SK-N-SH (cell line): Measurements from ENCODE around the gene KCNIP4. TPM values are rescaled to one million over a fixed set of nuclear protein-coding genes. Genes with fewer than 3 reads are reported as not detected.

ENCODE experiments used
- CTCF ChIA-PET: fragments of 300-600, 350-600 bp; formaldehyde crosslinking; extraction: SDS; loops from one replicate; lab custom pipeline; 2021; lab: Yijun Ruan, JAX
- POLR2A ChIA-PET: fragments of 350-600 bp; sonication (Branson Sonifier 250); formaldehyde crosslinking; extraction: SDS; loops from one replicate; lab custom pipeline; 2020; ENCODE audit warnings: antibody characterized with exemption, inconsistent platforms; lab: Yijun Ruan, JAX
- DNase-seq: peaks from one replicate; pipeline ENCODE4 v3.0.0; 2012
- H2AFZ ChIP-seq: fragments of 200-600 bp; sonication (generic); 2 replicates; pipeline ENCODE4 v1.8.1; 2016; ENCODE audit warnings: antibody characterized with exemption, mild to moderate bottlenecking, low read depth
- H3F3A ChIP-seq: fragments of 200-600 bp; sonication (generic); replicated peaks from 2 replicates; pipeline ENCODE3; 2016; ENCODE audit warnings: antibody characterized with exemption, mild to moderate bottlenecking; ENCODE audit not compliant: insufficient read depth
- H3K27ac ChIP-seq, 2 experiments: fragments of 200-500 bp in 1 of 2; fragments of 200-600 bp in 1 of 2; sonication (Bioruptor generic) in 1 of 2; sonication (generic), shearing (Covaris generic) in 1 of 2; 2 replicates each; pipeline versions ENCODE4 v1.5.1 to v1.6.1; 2014 to 2016; ENCODE audit warnings: low read depth in 2 of 2, inconsistent platforms in 1 of 2, low read length in 1 of 2, mild to moderate bottlenecking in 1 of 2, mixed read lengths in 1 of 2
- H3K27me3 ChIP-seq: fragments of 200-600 bp; sonication (generic), shearing (Covaris generic); 2 replicates; pipeline ENCODE4 v1.6.1; 2016; ENCODE audit warnings: mixed run types; ENCODE audit not compliant: insufficient read depth
- H3K36me3 ChIP-seq, 2 experiments: fragments of 200-500 bp in 1 of 2; fragments of 200-600 bp in 1 of 2; sonication (Bioruptor generic) in 1 of 2; sonication (generic) in 1 of 2; replicated peaks in 1 of 2; 2 replicates each; pipeline versions ENCODE3 to v1.5.1; 2014 to 2016; ENCODE audit warnings: low read length in 1 of 2, mild to moderate bottlenecking in 1 of 2; ENCODE audit not compliant: insufficient read depth in 2 of 2, control insufficient read depth in 1 of 2
- H3K4me1 ChIP-seq, 2 experiments: fragments of 200-500 bp in 1 of 2; fragments of 200-600 bp in 1 of 2; sonication (Bioruptor generic) in 1 of 2; sonication (generic), shearing (Covaris generic) in 1 of 2; 2 replicates each; pipeline versions ENCODE4 v1.5.1 to v1.6.1; 2014 to 2016; ENCODE audit warnings: low read depth in 1 of 2, low read length in 1 of 2, mixed run types in 1 of 2; ENCODE audit not compliant: insufficient read depth in 2 of 2, control insufficient read depth in 1 of 2
- H3K4me2 ChIP-seq: fragments of 200-600 bp; sonication (generic), shearing (Covaris generic); 2 replicates; pipeline ENCODE4 v1.6.1; 2017; ENCODE audit warnings: mixed run types
- H3K4me3 ChIP-seq, 2 experiments: fragments of 200-500 bp in 1 of 2; fragments of 200-600 bp in 1 of 2; sonication (Bioruptor generic) in 1 of 2; sonication (generic), shearing (Covaris generic) in 1 of 2; 2 replicates each; pipeline versions ENCODE4 v1.5.1 to v1.8.1; 2014 to 2016; ENCODE audit warnings: low read depth in 2 of 2, inconsistent platforms in 1 of 2, low read length in 1 of 2, mild to moderate bottlenecking in 1 of 2, mixed read lengths in 1 of 2, moderate library complexity in 1 of 2
- H3K79me2 ChIP-seq: fragments of 200-600 bp; sonication (generic); 2 replicates; pipeline ENCODE4 v1.8.1; 2017; ENCODE audit warnings: mild to moderate bottlenecking; ENCODE audit not compliant: insufficient read depth
- H3K9ac ChIP-seq: fragments of 200-600 bp; sonication (generic); 2 replicates; pipeline ENCODE4 v1.6.1; 2017; ENCODE audit warnings: mixed run types
- H3K9me2 ChIP-seq: fragments of 200-600 bp; sonication (generic); 2 replicates; pipeline ENCODE4 v1.6.1; 2017; ENCODE audit warnings: mixed run types
- H3K9me3 ChIP-seq: fragments of 200-600 bp; sonication (generic); 2 replicates; pipeline ENCODE4 v1.6.1; 2017; ENCODE audit warnings: mixed run types, mild to moderate bottlenecking, moderate library complexity
- H4K20me1 ChIP-seq: fragments of 200-600 bp; sonication (generic); 2 replicates; pipeline ENCODE4 v1.6.1; 2017; ENCODE audit warnings: mild to moderate bottlenecking, mixed run types; ENCODE audit not compliant: insufficient read depth
- CTCF ChIP-seq: fragments of 200-600 bp; sonication (generic); IDR thresholded peaks from 2 replicates; pipeline ENCODE4 v1.6.1; 2017; ENCODE audit warnings: antibody characterized with exemption, mild to moderate bottlenecking, moderate library complexity
- ELF1 ChIP-seq: IDR thresholded peaks from 2 replicates; pipeline ENCODE4 v1.4.0; 2012
- EP300 ChIP-seq, 2 experiments: IDR thresholded peaks; 2 replicates each; pipeline versions ENCODE4 v1.4.0 to v1.6.1; 2012; ENCODE audit warnings: borderline replicate concordance in 1 of 2, low read depth in 1 of 2, low read length in 1 of 2
- EZH2phosphoT487 ChIP-seq: fragments of 200-600 bp; sonication (generic); IDR thresholded peaks from 2 replicates; pipeline ENCODE4 v1.6.1; 2017; ENCODE audit warnings: low read depth, mixed run types, mild to moderate bottlenecking, antibody characterized with exemption, moderate library complexity, borderline replicate concordance
- FOSL2 ChIP-seq: IDR thresholded peaks from 2 replicates; pipeline ENCODE4 v1.4.0; 2012; ENCODE audit warnings: low read depth, mild to moderate bottlenecking, moderate library complexity, borderline replicate concordance
- FOXM1 ChIP-seq: IDR thresholded peaks from 2 replicates; pipeline ENCODE4 v1.4.0; 2012; ENCODE audit warnings: low read depth, mild to moderate bottlenecking
- GABPA ChIP-seq: IDR thresholded peaks from 2 replicates; pipeline ENCODE4 v1.4.0; 2012; ENCODE audit warnings: low read depth, mild to moderate bottlenecking
- JUND ChIP-seq: IDR thresholded peaks from 2 replicates; pipeline ENCODE4 v1.4.0; 2012
- MEF2A ChIP-seq: IDR thresholded peaks from 2 replicates; pipeline ENCODE4 v1.4.0; 2012; ENCODE audit warnings: low read depth, borderline replicate concordance
- NRF1 ChIP-seq: IDR thresholded peaks from 2 replicates; pipeline ENCODE4 v1.6.1; 2012; ENCODE audit warnings: low read depth, mild to moderate bottlenecking, low read length
- POLR2AphosphoS5 ChIP-seq: IDR thresholded peaks from 2 replicates; pipeline ENCODE4 v1.6.1; 2012; ENCODE audit warnings: low read depth, low read length
- RAD21 ChIP-seq: IDR thresholded peaks from 2 replicates; pipeline ENCODE4 v1.6.1; 2012; ENCODE audit warnings: mild to moderate bottlenecking, low read length
- SIN3A ChIP-seq: IDR thresholded peaks from 2 replicates; pipeline ENCODE4 v1.6.1; 2012; ENCODE audit warnings: low read depth, mild to moderate bottlenecking, low read length, moderate library complexity, borderline replicate concordance
- SMC3 ChIP-seq: IDR thresholded peaks from 2 replicates; pipeline ENCODE4 v1.6.1; 2012; ENCODE audit warnings: low read depth, low read length, improper control_type of control experiment
- TAF1 ChIP-seq: IDR thresholded peaks from 2 replicates; pipeline ENCODE4 v1.6.1; 2012; ENCODE audit warnings: low read depth, mild to moderate bottlenecking, low read length, moderate library complexity, borderline replicate concordance
- TCF12 ChIP-seq: IDR thresholded peaks from 2 replicates; pipeline ENCODE4 v1.4.0; 2012
- TEAD4 ChIP-seq: IDR thresholded peaks from 2 replicates; pipeline ENCODE4 v1.4.0; 2012; ENCODE audit warnings: mild to moderate bottlenecking, borderline replicate concordance; ENCODE audit not compliant: insufficient read depth
- YY1 ChIP-seq: IDR thresholded peaks from 2 replicates; pipeline ENCODE4 v1.4.0; 2012; ENCODE audit warnings: low read depth, mild to moderate bottlenecking
- WGBS: methylation state at CpG from one replicate; pipeline ENCODE4 v1.1.6; 2017; ENCODE audit warnings: low lambda C conversion rate; 5-methylcytosine and 5-hydroxymethylcytosine counted together
- polyA plus RNA-seq, 3 experiments: library from polyadenylated mRNA; depleted of rRNA; stranded (reverse); fragments of >200 nt; gene quantifications; 2 replicates each; pipeline ENCODE4 v1.2.3, GENCODE V29; 2012
- TF ChIP-seq, protein P1 (sequence below): IDR thresholded peaks from 2 replicates; pipeline ENCODE4; 2012
- TF ChIP-seq, protein P2 (sequence below): IDR thresholded peaks from 2 replicates; pipeline ENCODE4 v1.4.0; 2012; ENCODE audit warnings: low read depth, borderline replicate concordance
- TF ChIP-seq, protein P3 (sequence below): IDR thresholded peaks from 2 replicates; pipeline ENCODE4 v1.4.0; 2012; ENCODE audit warnings: low read depth, borderline replicate concordance
- TF ChIP-seq, protein P4 (sequence below): IDR thresholded peaks from 2 replicates; pipeline ENCODE4 v1.4.0; 2012; ENCODE audit warnings: low read depth
- TF ChIP-seq, protein P5 (sequence below): fragments of 150-350 bp; IDR thresholded peaks from 2 replicates; pipeline ENCODE4 v1.6.1; 2016; ENCODE audit warnings: mild to moderate bottlenecking, low read depth, low read length

The KCNIP4 gene
- polyA plus RNA-seq, 1 of the 3 experiments (the other 2 are of a cell fraction): 0.18 TPM

- ChIA-PET POLR2A (no interaction called here), CTCF (no interaction called here)
- no peak for TF ChIP-seq SMC3
- TF ChIP-seq RAD21: no peak
- TF ChIP-seq CTCF: no peak
- TF ChIP-seq NRF1: no peak
- TF ChIP-seq FOXM1: no peak
- TF ChIP-seq JUND: peak; percentile 13; the same call in 1 of the 2 replicates
- TF ChIP-seq MEF2A: no peak
- no peak for TF ChIP-seq ELF1
- TF ChIP-seq FOSL2: no peak
- TF ChIP-seq EZH2phosphoT487: no peak
- no peak for TF ChIP-seq TAF1
- TF ChIP-seq YY1: no peak
- TF ChIP-seq, protein P1, sequence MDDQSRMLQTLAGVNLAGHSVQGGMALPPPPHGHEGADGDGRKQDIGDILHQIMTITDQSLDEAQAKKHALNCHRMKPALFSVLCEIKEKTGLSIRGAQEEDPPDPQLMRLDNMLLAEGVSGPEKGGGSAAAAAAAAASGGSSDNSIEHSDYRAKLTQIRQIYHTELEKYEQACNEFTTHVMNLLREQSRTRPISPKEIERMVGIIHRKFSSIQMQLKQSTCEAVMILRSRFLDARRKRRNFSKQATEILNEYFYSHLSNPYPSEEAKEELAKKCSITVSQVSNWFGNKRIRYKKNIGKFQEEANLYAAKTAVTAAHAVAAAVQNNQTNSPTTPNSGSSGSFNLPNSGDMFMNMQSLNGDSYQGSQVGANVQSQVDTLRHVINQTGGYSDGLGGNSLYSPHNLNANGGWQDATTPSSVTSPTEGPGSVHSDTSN: peak; percentile 16; the same call in 1 of the 2 replicates
- TF ChIP-seq TEAD4: no peak
- peak; percentile 37 for TF ChIP-seq TCF12
- TF ChIP-seq, protein P2, sequence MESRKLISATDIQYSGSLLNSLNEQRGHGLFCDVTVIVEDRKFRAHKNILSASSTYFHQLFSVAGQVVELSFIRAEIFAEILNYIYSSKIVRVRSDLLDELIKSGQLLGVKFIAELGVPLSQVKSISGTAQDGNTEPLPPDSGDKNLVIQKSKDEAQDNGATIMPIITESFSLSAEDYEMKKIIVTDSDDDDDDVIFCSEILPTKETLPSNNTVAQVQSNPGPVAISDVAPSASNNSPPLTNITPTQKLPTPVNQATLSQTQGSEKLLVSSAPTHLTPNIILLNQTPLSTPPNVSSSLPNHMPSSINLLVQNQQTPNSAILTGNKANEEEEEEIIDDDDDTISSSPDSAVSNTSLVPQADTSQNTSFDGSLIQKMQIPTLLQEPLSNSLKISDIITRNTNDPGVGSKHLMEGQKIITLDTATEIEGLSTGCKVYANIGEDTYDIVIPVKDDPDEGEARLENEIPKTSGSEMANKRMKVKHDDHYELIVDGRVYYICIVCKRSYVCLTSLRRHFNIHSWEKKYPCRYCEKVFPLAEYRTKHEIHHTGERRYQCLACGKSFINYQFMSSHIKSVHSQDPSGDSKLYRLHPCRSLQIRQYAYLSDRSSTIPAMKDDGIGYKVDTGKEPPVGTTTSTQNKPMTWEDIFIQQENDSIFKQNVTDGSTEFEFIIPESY: no peak
- 0 out of 4 replicates have a peak, but pooled peaks of 1 of the 2 experiments have one; percentile 17 for TF ChIP-seq EP300 (IDR thresholded peaks at IDR 0.05; ENCODE audit: borderline replicate concordance in 1 of 2, low read depth in 1 of 2, low read length in 1 of 2)
- no peak for TF ChIP-seq SIN3A
- TF ChIP-seq, protein P3, sequence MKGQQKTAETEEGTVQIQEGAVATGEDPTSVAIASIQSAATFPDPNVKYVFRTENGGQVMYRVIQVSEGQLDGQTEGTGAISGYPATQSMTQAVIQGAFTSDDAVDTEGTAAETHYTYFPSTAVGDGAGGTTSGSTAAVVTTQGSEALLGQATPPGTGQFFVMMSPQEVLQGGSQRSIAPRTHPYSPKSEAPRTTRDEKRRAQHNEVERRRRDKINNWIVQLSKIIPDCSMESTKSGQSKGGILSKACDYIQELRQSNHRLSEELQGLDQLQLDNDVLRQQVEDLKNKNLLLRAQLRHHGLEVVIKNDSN: no peak
- no peak for TF ChIP-seq POLR2AphosphoS5
- TF ChIP-seq, protein P4, sequence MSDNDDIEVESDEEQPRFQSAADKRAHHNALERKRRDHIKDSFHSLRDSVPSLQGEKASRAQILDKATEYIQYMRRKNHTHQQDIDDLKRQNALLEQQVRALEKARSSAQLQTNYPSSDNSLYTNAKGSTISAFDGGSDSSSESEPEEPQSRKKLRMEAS: peak; percentile 53; the same call in 1 of the 2 replicates
- TF ChIP-seq, protein P5, sequence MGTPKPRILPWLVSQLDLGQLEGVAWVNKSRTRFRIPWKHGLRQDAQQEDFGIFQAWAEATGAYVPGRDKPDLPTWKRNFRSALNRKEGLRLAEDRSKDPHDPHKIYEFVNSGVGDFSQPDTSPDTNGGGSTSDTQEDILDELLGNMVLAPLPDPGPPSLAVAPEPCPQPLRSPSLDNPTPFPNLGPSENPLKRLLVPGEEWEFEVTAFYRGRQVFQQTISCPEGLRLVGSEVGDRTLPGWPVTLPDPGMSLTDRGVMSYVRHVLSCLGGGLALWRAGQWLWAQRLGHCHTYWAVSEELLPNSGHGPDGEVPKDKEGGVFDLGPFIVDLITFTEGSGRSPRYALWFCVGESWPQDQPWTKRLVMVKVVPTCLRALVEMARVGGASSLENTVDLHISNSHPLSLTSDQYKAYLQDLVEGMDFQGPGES: no peak
- TF ChIP-seq GABPA: no peak
- Histone ChIP-seq H3K9me3 (peaks cover 7% of the 10 kb centered on the region; the same call in 1 of the 2 replicates), H3K79me2 (no peaks in the 10 kb centered on the region), H2AFZ (no peak overlapping the region), H3K9ac (no peak overlapping the region), H3K27ac (peak overlapping the region in 1 of 2 experiments; percentile 35; a peak in 2 of 4 replicates), H3K36me3 (peaks cover 0 to 4% of the 10 kb centered on the region in 2 experiments), H3K27me3 (no peaks in the 10 kb centered on the region), H3K4me2 (no peak overlapping the region), H3K4me3 (no peak overlapping the region), H3F3A (peaks cover 8% of the 10 kb centered on the region), H3K9me2 (no peaks in the 10 kb centered on the region), H4K20me1 (no peaks in the 10 kb centered on the region), H3K4me1 (no peaks in the 10 kb centered on the region)
- WGBS: 10% methylated on average over 1 of the region's 1 CpG
- no peak for DNase-seq
Measured at GRCh38 chr4:21901831-21902230, 46.7 kb downstream of the KCNIP4 start.
